Thoracic aorta (tissue), 2 donors: ENCODE results near the gene PAX5. TPM values are rescaled to one million over a fixed set of nuclear protein-coding genes. Genes with fewer than 3 reads are reported as not detected.

Experiments
- ATAC-seq: fragments of 150-250 bp; one replicate; pipeline ENCODE4 v1.8.0; 2017; ENCODE audit warnings: low read depth; ENCODE audit not compliant: insufficient number of reproducible peaks, low FRiP score
- DNase-seq: peaks from one replicate; pipeline ENCODE4 v3.0.0-alpha.2; 2020; ENCODE audit warnings: low spot score
- H3K27ac ChIP-seq, 2 donors: fragments of 200-600 bp; sonication (generic); 1 replicate in 1 of 2; 2 replicates in 1 of 2; pipeline ENCODE4 v1.5.1; 2016; ENCODE audit warnings: mild to moderate bottlenecking in 2 of 2, moderate library complexity in 2 of 2
- H3K27me3 ChIP-seq: fragments of 200-600 bp; sonication (generic); replicated peaks from 2 replicates; pipeline ENCODE4 v1.6.0; 2016; ENCODE audit warnings: mild to moderate bottlenecking; ENCODE audit not compliant: insufficient read depth
- H3K36me3 ChIP-seq: fragments of 200-600 bp; sonication (generic); one replicate; pipeline ENCODE4 v1.5.1; 2016
- H3K4me1 ChIP-seq, 2 donors: fragments of 200-600 bp; sonication (generic); 1 replicate in 1 of 2; 2 replicates in 1 of 2; pipeline versions ENCODE4 v1.5.1 to v1.6.0; 2016; ENCODE audit warnings: low read depth in 2 of 2, mild to moderate bottlenecking in 1 of 2; ENCODE audit not compliant: control insufficient read depth in 1 of 2
- H3K4me3 ChIP-seq: fragments of 200-600 bp; sonication (generic); 2 replicates; pipeline ENCODE4 v1.5.1; 2016; ENCODE audit warnings: mild to moderate bottlenecking
- H3K9me3 ChIP-seq: fragments of 200-600 bp; sonication (generic); 2 replicates; pipeline ENCODE4 v1.5.1; 2016
- CTCF ChIP-seq: fragments of 200-600 bp; sonication (generic); IDR thresholded peaks from one replicate; pipeline ENCODE4 v1.5.1; 2019; ENCODE audit warnings: antibody characterized with exemption
- total RNA-seq, 2 donors: library from RNA; depleted of rRNA; stranded (reverse); fragments of >200 nt; gene quantifications; one replicate each; pipeline versions ENCODE4 v1.1.0 to v1.2.3, GENCODE V29; 2016

The PAX5 gene
- total RNA-seq, 2 donors from 2014 or later: 0.21 TPM; not detected in 1

- Histone ChIP-seq H3K36me3 (no peaks in the 10 kb centered on the region), H3K4me3 (no peak overlapping the region), H3K9me3 (no peaks in the 10 kb centered on the region), H3K27me3 (no peaks in the 10 kb centered on the region), H3K4me1 (no peaks in the 10 kb centered on the region), H3K27ac (no peak overlapping the region)
- no peak for TF ChIP-seq CTCF
- DNase-seq (no peak), ATAC-seq (no peak)
Observed at GRCh38 chr9:36825179-36825578, 208.9 kb downstream of the PAX5 start.

DNA sequence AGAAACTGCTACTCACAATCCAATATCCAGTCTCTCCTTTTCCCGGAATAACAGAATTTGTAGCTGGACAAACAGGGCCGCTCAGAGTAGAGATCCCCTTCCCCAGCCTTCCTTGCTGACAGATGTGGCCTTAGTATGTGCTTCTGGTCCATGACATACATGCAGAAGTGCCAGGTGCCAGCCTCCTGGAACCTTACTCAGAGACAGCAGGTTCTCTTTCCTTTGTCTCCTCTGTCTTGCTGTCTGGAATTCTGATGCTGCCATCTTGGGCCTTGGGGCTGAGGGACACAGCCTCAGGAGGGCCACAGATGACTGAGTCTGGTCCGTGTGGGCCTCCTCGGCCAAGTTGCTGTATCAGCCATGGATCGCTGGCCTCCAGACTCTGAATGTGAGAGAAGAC is 210.1 kb downstream of the PAX5 start:
- Histone ChIP-seq H3K9me3 (no peaks in the 10 kb centered on the region), H3K4me1 (peaks cover 0 to under 1% of the 10 kb centered on the region in 2 donors), H3K27me3 (no peaks in the 10 kb centered on the region), H3K36me3 (no peaks in the 10 kb centered on the region), H3K4me3 (no peak overlapping the region), H3K27ac (no peak overlapping the region)
- TF ChIP-seq CTCF: no peak
- ATAC-seq (no peak), DNase-seq (no peak)

DNA sequence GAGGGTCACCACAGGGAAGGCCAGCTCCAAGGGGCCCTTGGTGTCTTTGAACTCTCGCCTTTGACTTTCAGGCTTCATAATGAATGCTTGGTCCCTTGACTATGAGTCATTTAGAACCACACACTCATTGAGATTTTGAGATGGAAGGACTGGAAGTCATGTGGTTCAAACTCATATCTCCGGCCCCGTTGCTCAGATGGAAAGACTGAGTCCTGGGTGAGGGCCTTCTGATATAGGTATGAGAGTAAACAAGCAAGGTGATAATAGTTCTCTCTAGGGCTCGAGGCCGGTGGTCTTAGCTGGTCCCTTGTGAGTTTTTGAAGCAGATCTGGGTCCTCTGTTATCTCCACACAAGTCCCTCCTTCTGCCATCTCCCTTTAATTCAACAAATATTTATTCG is 210.6 kb downstream of the PAX5 start:
- no peak for ATAC-seq
- Histone ChIP-seq H3K27me3 (no peaks in the 10 kb centered on the region), H3K27ac (no peak overlapping the region), H3K4me3 (no peak overlapping the region), H3K36me3 (no peaks in the 10 kb centered on the region), H3K9me3 (no peaks in the 10 kb centered on the region), H3K4me1 (peaks cover 0 to 5% of the 10 kb centered on the region in 2 donors)
- TF ChIP-seq CTCF: no peak
- no peak for DNase-seq

DNA sequence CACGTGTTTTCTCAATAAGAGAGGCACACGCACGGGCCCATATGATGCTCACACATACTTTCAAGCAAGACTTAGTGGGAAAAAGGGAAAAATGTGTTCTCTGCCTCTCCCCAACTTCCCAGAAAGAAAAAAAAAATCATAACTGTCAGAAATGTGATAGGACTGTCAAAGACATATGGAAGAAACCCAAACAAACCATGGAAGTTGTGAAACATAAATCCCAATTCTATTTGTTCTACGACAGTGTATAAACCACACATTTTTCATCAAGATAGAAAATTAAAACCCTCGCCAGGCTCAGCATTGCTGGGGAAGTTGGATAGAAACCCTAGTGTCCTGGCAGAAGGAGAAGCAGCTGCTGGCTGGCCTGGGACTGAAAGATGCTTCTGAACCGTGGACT is 211.9 kb downstream of the PAX5 start:
- Histone ChIP-seq H3K9me3 (no peaks in the 10 kb centered on the region), H3K27ac (no peak overlapping the region), H3K4me1 (peaks cover 0 to 11% of the 10 kb centered on the region in 2 donors), H3K36me3 (no peaks in the 10 kb centered on the region), H3K27me3 (no peaks in the 10 kb centered on the region), H3K4me3 (no peak overlapping the region)
- ATAC-seq (no peak), DNase-seq (no peak)
- no peak for TF ChIP-seq CTCF

DNA sequence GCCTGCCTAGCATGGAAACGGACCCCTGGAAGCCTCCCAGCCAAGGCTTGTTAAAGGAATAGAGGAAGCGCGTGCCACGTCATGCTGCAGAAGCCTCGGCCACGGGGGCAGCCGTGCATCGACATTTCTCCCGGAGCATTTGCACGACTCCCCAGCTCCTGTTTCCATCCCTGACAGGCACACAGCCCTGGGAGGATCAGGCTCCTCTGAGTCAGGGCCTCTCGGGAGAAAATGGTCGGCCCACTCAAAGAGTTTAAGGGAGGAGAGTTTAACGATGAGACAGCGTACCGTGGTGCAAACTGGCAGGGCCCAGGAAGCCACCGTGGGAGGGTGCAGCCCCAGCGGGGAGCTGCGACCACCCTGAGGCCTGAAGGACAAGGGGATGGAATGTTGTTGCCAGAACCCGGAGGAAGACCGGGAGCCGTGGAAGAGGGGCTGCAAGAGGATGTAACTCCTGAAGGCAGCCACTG is 213.6 kb downstream of the PAX5 start:
- H3K4me1 ChIP-seq: peaks cover 0 to 11% of the 10 kb centered on the region in 2 donors

More for the DNA sequence above, 213.6 kb downstream of the PAX5 start:
- no peak for ATAC-seq
- Histone ChIP-seq H3K4me3 (no peak overlapping the region), H3K9me3 (no peaks in the 10 kb centered on the region), H3K27me3 (no peaks in the 10 kb centered on the region), H3K36me3 (no peaks in the 10 kb centered on the region), H3K27ac (no peak overlapping the region)
- DNase-seq: no peak
- no peak for TF ChIP-seq CTCF
